ENCODE measurements around the gene CHRDL1. TPM values are rescaled to one million over a fixed set of nuclear protein-coding genes. Genes with fewer than 3 reads are reported as not detected.

CHRDL1 gene
- total and polyA plus RNA-seq, 2 of the 13 experiments (the other 11 are each of a cell fraction or from before 2014, with no cell fraction given), result not detected

DNA sequence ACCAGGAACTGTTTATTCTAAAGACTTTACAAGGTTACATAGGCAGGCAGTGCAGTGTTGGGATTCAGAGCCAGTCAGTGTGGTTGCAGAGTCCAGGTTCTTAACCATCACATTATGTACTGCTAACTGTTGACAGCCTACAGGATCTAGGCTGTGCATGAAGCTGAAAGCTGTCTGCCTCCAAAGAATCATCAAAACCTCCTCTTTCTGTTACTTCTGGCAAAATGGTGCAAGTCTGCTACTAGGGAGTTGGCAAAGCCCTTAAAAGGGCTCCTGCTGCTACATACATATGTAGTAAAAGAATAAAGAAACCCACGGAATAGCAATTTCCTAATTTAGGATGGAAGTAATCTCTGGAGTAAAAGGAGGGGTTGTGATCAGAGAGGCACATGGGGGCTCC, 40.4 kb upstream of the CHRDL1 start:
- in situ Hi-C loops (cut with HindIII; ENCODE audit: extremely low pct_ligation_motif_present, low pct_unique_long_range_greater_than_20kb), result loop anchor here (25.0 kb wide), 1 partner anchor 674 kb away; no protein-coding TSS in a partner anchor

DNA sequence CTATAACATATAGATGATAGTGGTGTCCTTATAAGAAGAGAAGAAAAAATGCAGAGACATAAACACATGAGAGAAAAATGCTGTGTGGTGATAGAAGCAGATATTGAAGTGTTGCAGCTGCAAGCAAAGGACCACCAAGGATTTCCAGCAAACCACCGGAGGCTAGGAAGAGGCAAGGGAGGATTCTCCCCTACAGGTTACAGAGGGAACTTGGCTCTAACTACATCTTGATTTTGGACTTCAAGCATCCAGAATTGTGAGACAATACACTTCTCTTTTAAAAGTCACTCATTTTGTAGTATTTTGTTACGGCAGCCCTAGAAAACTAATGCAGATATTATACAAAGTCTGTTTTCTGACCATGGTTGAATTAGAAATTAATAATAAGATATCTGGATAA, 30.4 kb upstream of the CHRDL1 start:
- intact Hi-C loops (cut with micrococcal nuclease; ENCODE audit: unreplicated experiment) (no loop called here), in situ Hi-C loops (cut with HindIII; ENCODE audit: extremely low pct_ligation_motif_present, low pct_unique_long_range_greater_than_20kb) (loop anchor here (25.0 kb wide), 1 partner anchor 664 kb away; no protein-coding TSS in a partner anchor)
- H2AFZ ChIP-seq (ENCODE audit: low read length), result no peak overlapping the region
- H4K20me1 ChIP-seq (ENCODE audit: insufficient read depth, low read length), result no peaks in the 10 kb centered on the region
- no peaks in the 10 kb centered on the region for H3K27me3 ChIP-seq (ENCODE audit: control insufficient read depth in 1 of 2, insufficient read depth in 2 of 2, low read length in 2 of 2)
- H3K4me2 ChIP-seq (ENCODE audit: low read depth, low read length), result no peak overlapping the region
- H3K27ac ChIP-seq (ENCODE audit: extremely low read length, insufficient read depth, low read length), result no peak overlapping the region
- no TSS peak for BruUV-seq (replicated peaks)
- H3K4me1 ChIP-seq (ENCODE audit: insufficient read depth, low read length), result no peaks in the 10 kb centered on the region
- H3K36me3 ChIP-seq (replicated peaks in 1 of 2; ENCODE audit: control insufficient read depth in 1 of 2, insufficient read depth in 2 of 2, low read length in 2 of 2), result no peaks in the 10 kb centered on the region
- CTCF ChIA-PET (ENCODE audit: low intra/inter-chr PET ratio, low total read pairs), result no interaction called here
- ATAC-seq, result no peak
- H3K9me3 ChIP-seq (ENCODE audit: low read length), result no peaks in the 10 kb centered on the region
- DNase-seq (ENCODE audit: low spot score), result no peak
- POLR2A ChIA-PET, result no interaction called here
- no peaks in the 10 kb centered on the region for H3K79me2 ChIP-seq (ENCODE audit: insufficient read depth, low read length)
- no peak overlapping the region for H3K9ac ChIP-seq (ENCODE audit: insufficient read depth, low read depth, low read length)
- no peak for FAIRE-seq
- 35% methylated on average over 2 of the region's 2 CpGs for WGBS (ENCODE audit: low lambda C conversion rate)
- no peak overlapping the region for H3K4me3 ChIP-seq (replicated peaks in 1 of 3; ENCODE audit: insufficient read depth in 1 of 3, low read depth in 2 of 3, low read length in 3 of 3)
- TF ChIP-seq, protein P1, sequence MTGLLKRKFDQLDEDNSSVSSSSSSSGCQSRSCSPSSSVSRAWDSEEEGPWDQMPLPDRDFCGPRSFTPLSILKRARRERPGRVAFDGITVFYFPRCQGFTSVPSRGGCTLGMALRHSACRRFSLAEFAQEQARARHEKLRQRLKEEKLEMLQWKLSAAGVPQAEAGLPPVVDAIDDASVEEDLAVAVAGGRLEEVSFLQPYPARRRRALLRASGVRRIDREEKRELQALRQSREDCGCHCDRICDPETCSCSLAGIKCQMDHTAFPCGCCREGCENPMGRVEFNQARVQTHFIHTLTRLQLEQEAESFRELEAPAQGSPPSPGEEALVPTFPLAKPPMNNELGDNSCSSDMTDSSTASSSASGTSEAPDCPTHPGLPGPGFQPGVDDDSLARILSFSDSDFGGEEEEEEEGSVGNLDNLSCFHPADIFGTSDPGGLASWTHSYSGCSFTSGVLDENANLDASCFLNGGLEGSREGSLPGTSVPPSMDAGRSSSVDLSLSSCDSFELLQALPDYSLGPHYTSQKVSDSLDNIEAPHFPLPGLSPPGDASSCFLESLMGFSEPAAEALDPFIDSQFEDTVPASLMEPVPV (CRISPR knock-in tag; IDR thresholded peaks at IDR 0.05), result no peak
- no peak for TF ChIP-seq CC2D1A (CRISPR knock-in tag; IDR thresholded peaks at IDR 0.05)
- TF ChIP-seq SAP130 (CRISPR knock-in tag; IDR thresholded peaks at IDR 0.05; ENCODE audit: low read depth), result no peak
- TF ChIP-seq BHLHE40 (IDR thresholded peaks at IDR 0.05; ENCODE audit: low read length), result no peak
- no peak for TF ChIP-seq ZNF235 (CRISPR knock-in tag; IDR thresholded peaks at IDR 0.05; ENCODE audit: borderline replicate concordance)

More for the DNA sequence above, 40.4 kb upstream of the CHRDL1 start:
- ChIA-PET CTCF (ENCODE audit: low intra/inter-chr PET ratio, low total read pairs) (no interaction called here), POLR2A (no interaction called here)
- no peak overlapping the region for H2AFZ ChIP-seq (ENCODE audit: low read length)
- H3K79me2 ChIP-seq (ENCODE audit: insufficient read depth, low read length), result no peaks in the 10 kb centered on the region
- H3K36me3 ChIP-seq (replicated peaks in 1 of 2; ENCODE audit: control insufficient read depth in 1 of 2, insufficient read depth in 2 of 2, low read length in 2 of 2), result no peaks in the 10 kb centered on the region
- no peaks in the 10 kb centered on the region for H3K27me3 ChIP-seq (ENCODE audit: control insufficient read depth in 1 of 2, insufficient read depth in 2 of 2, low read length in 2 of 2)
- H3K9me3 ChIP-seq (ENCODE audit: low read length), result no peaks in the 10 kb centered on the region
- ATAC-seq (no peak), FAIRE-seq (no peak), DNase-seq (ENCODE audit: low spot score) (no peak)
- H3K27ac ChIP-seq (ENCODE audit: extremely low read length, insufficient read depth, low read length), result no peak overlapping the region
- H4K20me1 ChIP-seq (ENCODE audit: insufficient read depth, low read length), result no peaks in the 10 kb centered on the region
- WGBS (ENCODE audit: low lambda C conversion rate), result 8% methylated on average over 1 of the region's 1 CpG
- H3K9ac ChIP-seq (ENCODE audit: insufficient read depth, low read depth, low read length), result no peak overlapping the region
- TF ChIP-seq TRIM24 (CRISPR knock-in tag; IDR thresholded peaks at IDR 0.05), result no peak
- TF ChIP-seq ZNF883 (CRISPR knock-in tag; IDR thresholded peaks at IDR 0.05; ENCODE audit: not compliant biosample characterization), result no peak
- no peak for TF ChIP-seq MAZ (IDR thresholded peaks at IDR 0.05; ENCODE audit: borderline replicate concordance, low read depth, low read length)
- TF ChIP-seq MAZ (CRISPR knock-in tag; IDR thresholded peaks at IDR 0.05; ENCODE audit: low read depth), result no peak
- TF ChIP-seq ISL2 (CRISPR knock-in tag; IDR thresholded peaks at IDR 0.05), result no peak
- no peak for TF ChIP-seq ZNF552 (CRISPR knock-in tag; IDR thresholded peaks at IDR 0.05; ENCODE audit: borderline replicate concordance)
- no peak for TF ChIP-seq RFX1 (IDR thresholded peaks at IDR 0.05)
- no peak for TF ChIP-seq ZNF782 (CRISPR knock-in tag; IDR thresholded peaks at IDR 0.05; ENCODE audit: borderline replicate concordance)
- TF ChIP-seq, protein P2, sequence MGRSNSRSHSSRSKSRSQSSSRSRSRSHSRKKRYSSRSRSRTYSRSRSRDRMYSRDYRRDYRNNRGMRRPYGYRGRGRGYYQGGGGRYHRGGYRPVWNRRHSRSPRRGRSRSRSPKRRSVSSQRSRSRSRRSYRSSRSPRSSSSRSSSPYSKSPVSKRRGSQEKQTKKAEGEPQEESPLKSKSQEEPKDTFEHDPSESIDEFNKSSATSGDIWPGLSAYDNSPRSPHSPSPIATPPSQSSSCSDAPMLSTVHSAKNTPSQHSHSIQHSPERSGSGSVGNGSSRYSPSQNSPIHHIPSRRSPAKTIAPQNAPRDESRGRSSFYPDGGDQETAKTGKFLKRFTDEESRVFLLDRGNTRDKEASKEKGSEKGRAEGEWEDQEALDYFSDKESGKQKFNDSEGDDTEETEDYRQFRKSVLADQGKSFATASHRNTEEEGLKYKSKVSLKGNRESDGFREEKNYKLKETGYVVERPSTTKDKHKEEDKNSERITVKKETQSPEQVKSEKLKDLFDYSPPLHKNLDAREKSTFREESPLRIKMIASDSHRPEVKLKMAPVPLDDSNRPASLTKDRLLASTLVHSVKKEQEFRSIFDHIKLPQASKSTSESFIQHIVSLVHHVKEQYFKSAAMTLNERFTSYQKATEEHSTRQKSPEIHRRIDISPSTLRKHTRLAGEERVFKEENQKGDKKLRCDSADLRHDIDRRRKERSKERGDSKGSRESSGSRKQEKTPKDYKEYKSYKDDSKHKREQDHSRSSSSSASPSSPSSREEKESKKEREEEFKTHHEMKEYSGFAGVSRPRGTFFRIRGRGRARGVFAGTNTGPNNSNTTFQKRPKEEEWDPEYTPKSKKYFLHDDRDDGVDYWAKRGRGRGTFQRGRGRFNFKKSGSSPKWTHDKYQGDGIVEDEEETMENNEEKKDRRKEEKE (IDR thresholded peaks at IDR 0.05), result no peak
- no TSS peak for BruUV-seq (replicated peaks)
- H3K4me2 ChIP-seq (ENCODE audit: low read depth, low read length), result no peak overlapping the region
- no peak overlapping the region for H3K4me3 ChIP-seq (replicated peaks in 1 of 3; ENCODE audit: insufficient read depth in 1 of 3, low read depth in 2 of 3, low read length in 3 of 3)
- H3K4me1 ChIP-seq (ENCODE audit: insufficient read depth, low read length), result no peaks in the 10 kb centered on the region
- intact Hi-C loops (cut with micrococcal nuclease; ENCODE audit: unreplicated experiment), result no loop called here
